A549 (cell line): Measurements from ENCODE around the gene PRAC1. TPM values are rescaled to one million over a fixed set of nuclear protein-coding genes. Genes with fewer than 3 reads are reported as not detected.
"Not testable (repeated sequence)": the region's sequence is repeated elsewhere in the genome, so short reads cannot be mapped to it uniquely, and the experiment has no call there.

ENCODE experiments used
- ATAC-seq, 2 experiments: fragments of 200-7000 bp in 1 of 2; fragments of >200 bp in 1 of 2; cut with Nextera tagmentation in 1 of 2; cut with Tn5 transposase in 1 of 2; 3 replicates each; pipeline versions ENCODE4 v1.8.0 to v1.9.1; 2018 to 2020; ENCODE audit warnings: mild to moderate bottlenecking in 1 of 2, moderate library complexity in 1 of 2
- CTCF ChIA-PET: fragments of 300-600 bp; sonication (Branson Sonifier 250); formaldehyde crosslinking; extraction: SDS; loops from one replicate; lab custom pipeline; 2021; ENCODE audit warnings: antibody characterized with exemption, inconsistent platforms; lab: Yijun Ruan, JAX
- POLR2A ChIA-PET: fragments of 350-600 bp; formaldehyde crosslinking; extraction: SDS; loops from one replicate; lab custom pipeline; 2021; ENCODE audit warnings: antibody characterized with exemption, inconsistent platforms; lab: Yijun Ruan, JAX
- DNase-seq, 2 experiments: peaks; one replicate each; pipeline versions ENCODE4 v3.0.0 to v3.0.0-alpha.2; 2011 to 2016; ENCODE audit warnings: low read depth in 1 of 2, low spot score in 1 of 2
- FAIRE-seq: peaks from 2 replicates; lab custom pipeline; 2011; peaks lifted over from hg19 to GRCh38; lab: Jason Lieb, UNC
- H3K27ac ChIP-seq, 2 experiments: fragments of >200 bp; sonication (Bioruptor Twin); formaldehyde crosslinking; 3 replicates each; pipeline ENCODE4 v1.5.1; 2016 to 2017
- H3K4me1 ChIP-seq: fragments of >200 bp; sonication (Bioruptor Twin); formaldehyde crosslinking; 3 replicates; pipeline ENCODE4 v1.6.1; 2016
- H3K4me2 ChIP-seq: fragments of >200 bp; sonication (Bioruptor Twin); formaldehyde crosslinking; 3 replicates; pipeline ENCODE4 v1.6.1; 2016
- H3K4me3 ChIP-seq: fragments of >200 bp; sonication (Bioruptor Twin); formaldehyde crosslinking; 3 replicates; pipeline ENCODE4 v1.5.1; 2016
- H3K9me3 ChIP-seq: fragments of >200 bp; sonication (Bioruptor Twin); formaldehyde crosslinking; 3 replicates; pipeline ENCODE4 v1.6.1; 2016
- CHD4 ChIP-seq: fragments of 200-600 bp; sonication (generic); IDR thresholded peaks from 2 replicates; pipeline ENCODE4 v1.6.1; 2016; ENCODE audit warnings: antibody characterized with exemption, mild to moderate bottlenecking, borderline replicate concordance
- ELK1 ChIP-seq: fragments of 150-350 bp; IDR thresholded peaks from 2 replicates; pipeline ENCODE4 v1.6.1; 2014; ENCODE audit warnings: low read depth, mild to moderate bottlenecking, low read length
- HOXB5 ChIP-seq: fragments of 250-450 bp; sonication (Bioruptor Pico); IDR thresholded peaks from 2 replicates; pipeline ENCODE4 v1.5.0; 2020; ENCODE audit warnings: mild to moderate bottlenecking, moderate library complexity
- JUN ChIP-seq, 2 experiments: fragments of >200 bp; sonication (Bioruptor Twin); formaldehyde crosslinking; IDR thresholded peaks; 2 replicates in 1 of 2; 3 replicates in 1 of 2; pipeline ENCODE4 v1.6.1; 2016 to 2017
- NFE2L2 ChIP-seq: fragments of 150-350 bp; conservative IDR thresholded peaks from 2 replicates; pipeline ENCODE4 v1.6.1; 2014; ENCODE audit warnings: low read length
- NR3C1 ChIP-seq: fragments of >200 bp; sonication (Bioruptor Twin); formaldehyde crosslinking; IDR thresholded peaks from 3 replicates; pipeline ENCODE4 v1.6.1; 2017
- SMC3 ChIP-seq: fragments of >200 bp; sonication (Bioruptor Twin); formaldehyde crosslinking; IDR thresholded peaks from 3 replicates; pipeline ENCODE4 v1.6.1; 2018; ENCODE audit warnings: inconsistent platforms
- TFCP2L1 ChIP-seq: fragments of 250-450 bp; sonication (Bioruptor Pico); IDR thresholded peaks from 2 replicates; pipeline ENCODE4 v1.5.0; 2021; ENCODE audit warnings: mild to moderate bottlenecking
- USF2 ChIP-seq: fragments of 450-650 bp; IDR thresholded peaks from 2 replicates; pipeline ENCODE4 v1.6.1; 2014; ENCODE audit warnings: antibody characterized with exemption
- WGBS: methylation state at CpG from one replicate; pipeline ENCODE4 v1.1.6; 2017; ENCODE audit errors: missing lambda C conversion rate; 5-methylcytosine and 5-hydroxymethylcytosine counted together
- polyA plus RNA-seq, 4 experiments: library from polyadenylated mRNA; depleted of rRNA in 3 of 4; stranded (reverse); fragments of >200 nt; fragmentation: RNase III in 1 of 4; extraction: RNeasy Plus Mini Kit Qiagen cat#74134 plus additional on column Dnase treatment in 1 of 4; gene quantifications; 2 replicates in 3 of 4; 3 replicates in 1 of 4; pipeline ENCODE4 v1.2.3, GENCODE V29; 2011 to 2017
- TF ChIP-seq, protein P1 (sequence below): fragments of >200 bp; sonication (Bioruptor Twin); formaldehyde crosslinking; IDR thresholded peaks from 3 replicates; pipeline ENCODE4 v1.5.1; 2016
- TF ChIP-seq, protein P2 (sequence below): IDR thresholded peaks from 2 replicates; pipeline ENCODE4 v1.6.1; 2012

Gene PRAC1
- polyA plus RNA-seq, 2 of the 4 experiments (the other 2 are of a cell fraction) = not detected

DNA sequence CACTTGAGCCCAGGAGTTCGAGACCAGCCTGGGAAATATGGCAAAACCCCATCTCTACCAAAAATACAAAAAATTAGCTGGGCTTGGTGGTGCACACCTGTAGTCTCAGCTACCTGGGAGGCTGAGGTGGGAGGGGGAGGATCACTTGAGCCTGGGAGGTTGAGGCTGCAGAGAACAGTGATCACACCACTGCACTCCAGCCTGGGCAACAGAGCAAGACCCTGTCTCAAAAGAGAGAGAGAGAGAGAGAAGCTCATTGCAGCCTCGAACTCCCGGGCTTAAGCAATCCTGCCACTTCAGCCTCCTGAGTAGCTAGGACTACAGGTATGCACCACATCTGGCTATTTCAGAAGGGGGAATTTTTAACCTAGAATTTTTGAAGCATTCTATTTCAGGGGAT, 5.8 kb downstream of the PRAC1 start:
- CTCF ChIA-PET = interaction anchor here (0.6 to 33.0 kb wide), 11 partner anchors 8 to 562 kb away, joined by 3 to 852 read pairs (median 164); partner anchors contain the start of gene TTLL6
- not testable (repeated sequence) for H3K4me3 ChIP-seq, ATAC-seq, H3K9me3 ChIP-seq, H3K4me2 ChIP-seq, FAIRE-seq, DNase-seq, H3K27ac ChIP-seq, H3K4me1 ChIP-seq
- POLR2A ChIA-PET = interaction anchor here (0.6 to 0.7 kb wide), 2 partner anchors 38 to 173 kb away, joined by 3 read pairs; no protein-coding TSS in a partner anchor
- 81% methylated on average over 3 of the region's 3 CpGs for WGBS

DNA sequence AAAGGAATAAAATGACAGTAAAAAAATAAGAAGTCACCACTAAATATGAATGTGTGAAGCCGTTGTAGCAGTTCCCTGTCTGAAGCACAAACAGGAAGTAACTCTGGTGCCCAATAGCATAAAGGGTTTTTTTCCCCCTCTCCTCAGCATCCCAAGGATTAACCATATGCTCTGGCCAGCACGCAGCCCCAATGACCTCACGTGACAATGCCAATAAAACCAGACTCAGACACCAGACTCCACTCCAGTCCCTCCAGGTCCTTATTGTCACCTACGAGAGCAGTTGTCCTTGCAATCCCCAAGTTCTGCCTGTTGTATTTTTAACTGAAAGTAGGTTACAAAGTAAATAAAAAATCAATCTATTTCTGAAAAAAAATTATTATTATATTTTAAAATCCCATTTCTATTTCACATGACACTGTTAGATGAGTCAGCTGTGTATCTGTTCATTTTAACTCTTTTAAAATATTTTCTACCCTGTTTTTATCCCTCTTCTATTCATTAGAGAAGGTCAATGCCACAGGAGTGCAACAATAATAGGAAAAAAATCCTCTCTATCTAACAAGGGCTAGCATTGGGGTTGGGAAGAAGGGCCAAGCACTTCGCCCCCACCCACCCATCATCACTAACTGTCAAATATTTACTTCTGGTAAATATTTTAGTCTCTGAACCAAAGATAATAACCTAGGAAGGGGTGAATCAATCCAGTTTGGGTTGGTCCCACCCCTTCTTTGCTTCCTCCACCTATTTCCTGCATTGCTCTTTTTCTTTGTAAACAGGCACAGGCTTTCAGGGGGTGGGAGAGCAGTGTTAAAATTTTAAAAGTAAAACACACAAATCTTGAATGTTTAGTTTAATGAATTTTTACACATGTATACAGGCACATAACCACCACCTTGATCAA, 6.6 kb downstream of the PRAC1 start:
- DNase-seq = no peak
- H3K9me3 ChIP-seq = no peaks in the 10 kb centered on the region
- WGBS = 60% methylated on average over 5 of the region's 5 CpGs
- POLR2A ChIA-PET = interaction anchor here (0.7 kb wide), 1 partner anchor 37 kb away, joined by 3 read pairs; no protein-coding TSS in a partner anchor
- TF ChIP-seq HOXB5 (no peak), JUN (IDR thresholded peaks at IDR 0.05) (no peak)
- TF ChIP-seq, protein P1, sequence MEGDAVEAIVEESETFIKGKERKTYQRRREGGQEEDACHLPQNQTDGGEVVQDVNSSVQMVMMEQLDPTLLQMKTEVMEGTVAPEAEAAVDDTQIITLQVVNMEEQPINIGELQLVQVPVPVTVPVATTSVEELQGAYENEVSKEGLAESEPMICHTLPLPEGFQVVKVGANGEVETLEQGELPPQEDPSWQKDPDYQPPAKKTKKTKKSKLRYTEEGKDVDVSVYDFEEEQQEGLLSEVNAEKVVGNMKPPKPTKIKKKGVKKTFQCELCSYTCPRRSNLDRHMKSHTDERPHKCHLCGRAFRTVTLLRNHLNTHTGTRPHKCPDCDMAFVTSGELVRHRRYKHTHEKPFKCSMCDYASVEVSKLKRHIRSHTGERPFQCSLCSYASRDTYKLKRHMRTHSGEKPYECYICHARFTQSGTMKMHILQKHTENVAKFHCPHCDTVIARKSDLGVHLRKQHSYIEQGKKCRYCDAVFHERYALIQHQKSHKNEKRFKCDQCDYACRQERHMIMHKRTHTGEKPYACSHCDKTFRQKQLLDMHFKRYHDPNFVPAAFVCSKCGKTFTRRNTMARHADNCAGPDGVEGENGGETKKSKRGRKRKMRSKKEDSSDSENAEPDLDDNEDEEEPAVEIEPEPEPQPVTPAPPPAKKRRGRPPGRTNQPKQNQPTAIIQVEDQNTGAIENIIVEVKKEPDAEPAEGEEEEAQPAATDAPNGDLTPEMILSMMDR = no peak
- TF ChIP-seq, all 56 proteins: peak for 0
- no peak overlapping the region for H3K27ac ChIP-seq
- H3K4me1 ChIP-seq = peaks cover 15% of the 10 kb centered on the region; the same call in 2 of the 3 replicates
- CTCF ChIA-PET = interaction anchor here (0.5 to 33.0 kb wide), 10 partner anchors 6 to 165 kb away, joined by 3 to 852 read pairs (median 188); partner anchors contain the start of genes HOXB13, PRAC1, PRAC2 and TTLL6
- no peak for ATAC-seq
- no peak for FAIRE-seq
- H3K4me3 ChIP-seq = no peak overlapping the region
- H3K4me2 ChIP-seq = 0 out of 3 replicates have a peak overlapping the region, but pooled peaks have one; percentile 22

- no peak for FAIRE-seq
- Histone ChIP-seq H3K4me1 (peaks cover 13% of the 10 kb centered on the region; the same call in 2 of the 3 replicates), H3K4me3 (no peak overlapping the region), H3K27ac (no peak overlapping the region), H3K4me2 (no peak overlapping the region)
- WGBS = 55% methylated on average over 4 of the region's 4 CpGs
- POLR2A ChIA-PET = no interaction called here
- peak in 1 of 2 experiments; percentile 39; a peak in 2 of 6 replicates for ATAC-seq
- CTCF ChIA-PET = interaction anchor here (0.9 to 33.0 kb wide), 8 partner anchors 11 to 514 kb away, joined by 3 to 852 read pairs (median 41); partner anchors contain the start of genes HOXB13, PRAC1 and PRAC2
- TF ChIP-seq CHD4 = no peak
- TF ChIP-seq, protein P2, sequence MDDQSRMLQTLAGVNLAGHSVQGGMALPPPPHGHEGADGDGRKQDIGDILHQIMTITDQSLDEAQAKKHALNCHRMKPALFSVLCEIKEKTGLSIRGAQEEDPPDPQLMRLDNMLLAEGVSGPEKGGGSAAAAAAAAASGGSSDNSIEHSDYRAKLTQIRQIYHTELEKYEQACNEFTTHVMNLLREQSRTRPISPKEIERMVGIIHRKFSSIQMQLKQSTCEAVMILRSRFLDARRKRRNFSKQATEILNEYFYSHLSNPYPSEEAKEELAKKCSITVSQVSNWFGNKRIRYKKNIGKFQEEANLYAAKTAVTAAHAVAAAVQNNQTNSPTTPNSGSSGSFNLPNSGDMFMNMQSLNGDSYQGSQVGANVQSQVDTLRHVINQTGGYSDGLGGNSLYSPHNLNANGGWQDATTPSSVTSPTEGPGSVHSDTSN = no peak
- no peak for TF ChIP-seq USF2
- TF ChIP-seq NFE2L2 = no peak
- TF ChIP-seq SMC3 = no peak
- TF ChIP-seq JUN (IDR thresholded peaks at IDR 0.05) = no peak
- TF ChIP-seq ELK1 = no peak
- no peak for TF ChIP-seq TFCP2L1
- no peak for TF ChIP-seq NR3C1
- TF ChIP-seq, all 56 proteins: peak for 0
- no peaks in the 10 kb centered on the region for H3K9me3 ChIP-seq
- DNase-seq = no peak
Measured at GRCh38 chr17:48711128-48711527, 11.2 kb downstream of the PRAC1 start.
